Measurements from ENCODE around the gene SARDH. TPM values are rescaled to one million over a fixed set of nuclear protein-coding genes. Genes with fewer than 3 reads are reported as not detected.

SARDH gene
- total and polyA plus RNA-seq, 2 of the 8 experiments (the other 6 are each of a cell fraction or from before 2014, with no cell fraction given), result 6.4 to 7.4 TPM

- Histone ChIP-seq H3K4ac (replicated peaks; ENCODE audit: insufficient read length, low read depth, low read length) (no peak overlapping the region), H2BK12ac (ENCODE audit: low read depth, low read length) (no peak overlapping the region), H3K27me3 (replicated peaks in 1 of 4; ENCODE audit: control insufficient read depth in 3 of 4, extremely low read depth in 1 of 4, insufficient read depth in 3 of 4, low read length in 3 of 4) (no peaks in the 10 kb centered on the region; a peak in 1 of 7 replicates), H2BK15ac (ENCODE audit: low read length) (no peak overlapping the region), H3K79me2 (ENCODE audit: control insufficient read depth in 1 of 2, insufficient read depth in 2 of 2, low read length in 2 of 2) (no peaks in the 10 kb centered on the region), H3K9ac (replicated peaks in 1 of 4; ENCODE audit: extremely low read depth in 1 of 4, low read depth in 3 of 4, low read length in 3 of 4) (no peak overlapping the region), H3K79me1 (ENCODE audit: low read depth, low read length) (no peaks in the 10 kb centered on the region), H3K18ac (ENCODE audit: extremely low read depth, low read length) (no peak overlapping the region), H3K4me3 (ENCODE audit: extremely low read depth in 1 of 4, insufficient read depth in 2 of 4, low read depth in 3 of 4, low read length in 4 of 4) (no peak overlapping the region), H3K56ac (replicated peaks; ENCODE audit: insufficient read length, low read depth, low read length) (no peak overlapping the region), H4K8ac (ENCODE audit: extremely low read depth, insufficient read depth, low read length) (no peak overlapping the region), H3K36me3 (ENCODE audit: control insufficient read depth in 2 of 4, insufficient read depth in 4 of 4, low read length in 3 of 4) (no peaks in the 10 kb centered on the region), H3K9me3 (ENCODE audit: insufficient read depth in 2 of 2, low read depth in 1 of 2, low read length in 1 of 2) (no peaks in the 10 kb centered on the region), H2BK5ac (ENCODE audit: low read depth, low read length) (no peak overlapping the region), H4K91ac (replicated peaks; ENCODE audit: insufficient read length, low read length) (no peak overlapping the region), H3K23ac (ENCODE audit: insufficient read length) (no peak overlapping the region), H2AFZ (ENCODE audit: low read length) (no peak overlapping the region), H3K27ac (ENCODE audit: low read depth, low read length) (no peak overlapping the region), H3K14ac (ENCODE audit: insufficient read length) (no peak overlapping the region), H3K4me2 (ENCODE audit: insufficient read depth in 1 of 2, low read depth in 2 of 2, low read length in 2 of 2) (no peak overlapping the region), H3K23me2 (ENCODE audit: low read depth, low read length) (0 out of 2 replicates have a peak, but pooled peaks cover 1% of the 10 kb centered on the region), H2BK120ac (replicated peaks; ENCODE audit: low read depth, low read length) (no peak overlapping the region), H2AK5ac (ENCODE audit: low read depth, low read length) (no peak overlapping the region), H4K20me1 (replicated peaks in 1 of 2; ENCODE audit: control insufficient read depth in 1 of 2, insufficient read depth in 2 of 2, low read length in 2 of 2) (peaks cover 0 to 2% of the 10 kb centered on the region in 2 experiments), H4K5ac (ENCODE audit: insufficient read length, low read depth, low read length) (no peak overlapping the region), H2BK20ac (ENCODE audit: low read length) (no peak overlapping the region), H3K4me1 (replicated peaks in 1 of 4; ENCODE audit: control insufficient read depth in 3 of 4, insufficient read depth in 4 of 4, low read length in 3 of 4) (peaks cover 0 to 10% (median 7%) of the 10 kb centered on the region in 4 experiments; a peak in 6 of 7 replicates)
- 86% methylated on average over 7 of the region's 7 CpGs; no CpG with 5 or more reads in 1 of the 2 experiments for WGBS, 2 experiments (ENCODE audit: extremely low coverage in 1 of 2, insufficient coverage in 1 of 2, insufficient read length in 1 of 2, insufficient replicate concordance in 2 of 2, low coverage in 1 of 2, low lambda C conversion rate in 2 of 2, missing lambda C conversion rate in 1 of 2)
- DNase-seq (ENCODE audit: low read depth in 1 of 2, low spot score in 2 of 2) (no peak), FAIRE-seq (no peak)
- ChIA-PET POLR2A (ENCODE audit: partially characterized antibody) (no interaction called here), CTCF (ENCODE audit: partially characterized antibody) (interaction anchor here (0.6 to 3.3 kb wide), 6 partner anchors 11 to 1116 kb away, joined by 3 to 14 read pairs (median 4); no protein-coding TSS in a partner anchor)
- TF ChIP-seq CTBP2 (IDR thresholded peaks at IDR 0.05; ENCODE audit: borderline replicate concordance, insufficient read depth, insufficient read length, low read length) (no peak), HDAC2 (IDR thresholded peaks at IDR 0.05; ENCODE audit: borderline replicate concordance in 1 of 2, low read depth in 2 of 2, low read length in 2 of 2) (no peak)
These were observed 98.0 kb downstream of the SARDH start for GRCh38 chr9:133640160-133640559.
